Activated T-helper 2 cell treated with anti-CD3 and anti-CD28 coated beads, Interferon-gamma antibody, Interleukin-2, Interleukin-4, amounts not matched to agents 10 μg/mL and 5 μg/mL and 100 μg/mL, durations not matched to agents 14 hours and 24 hours and 36 hours (primary cell): Measurements from ENCODE around the gene PCDH9. TPM values are rescaled to one million over a fixed set of nuclear protein-coding genes. Genes with fewer than 3 reads are reported as not detected.
"Not testable (repeated sequence)": the region's sequence is repeated elsewhere in the genome, so short reads cannot be mapped to it uniquely, and the experiment has no call there.

Source experiments
- DNase-seq: peaks from one replicate; pipeline ENCODE4 v3.0.0; 2021; ENCODE audit warnings: low spot score
- H3K27ac Mint-ChIP-seq: one replicate; pipeline ENCODE4 v1.8.0; 2021; ENCODE audit warnings: mixed read lengths
- H3K27me3 Mint-ChIP-seq: one replicate; pipeline ENCODE4 v1.8.0; 2021; ENCODE audit warnings: low read depth, mixed read lengths
- H3K36me3 Mint-ChIP-seq: one replicate; pipeline ENCODE4 v1.8.0; 2021; ENCODE audit warnings: low read depth, mixed read lengths
- H3K4me1 Mint-ChIP-seq: one replicate; pipeline ENCODE4 v1.8.0; 2021; ENCODE audit warnings: low read depth, mixed read lengths
- H3K4me3 Mint-ChIP-seq: one replicate; pipeline ENCODE4 v1.8.0; 2021; ENCODE audit warnings: low read depth, mild to moderate bottlenecking, moderate library complexity, mixed read lengths
- H3K9me3 Mint-ChIP-seq: one replicate; pipeline ENCODE4 v1.8.0; 2021; ENCODE audit warnings: mixed read lengths
- intact Hi-C: fragments of 100-400 bp; cut with micrococcal nuclease; formaldehyde crosslinking; loops from one replicate; pipeline ENCODE4 v1.15.1; 2023
- total RNA-seq: library from RNA; stranded (reverse); gene quantifications from 2 replicates; pipeline ENCODE4 v1.2.3, GENCODE V29; 2022

Gene PCDH9
- total RNA-seq, 1 donor from 2014 or later, result 0.18 TPM

DNA sequence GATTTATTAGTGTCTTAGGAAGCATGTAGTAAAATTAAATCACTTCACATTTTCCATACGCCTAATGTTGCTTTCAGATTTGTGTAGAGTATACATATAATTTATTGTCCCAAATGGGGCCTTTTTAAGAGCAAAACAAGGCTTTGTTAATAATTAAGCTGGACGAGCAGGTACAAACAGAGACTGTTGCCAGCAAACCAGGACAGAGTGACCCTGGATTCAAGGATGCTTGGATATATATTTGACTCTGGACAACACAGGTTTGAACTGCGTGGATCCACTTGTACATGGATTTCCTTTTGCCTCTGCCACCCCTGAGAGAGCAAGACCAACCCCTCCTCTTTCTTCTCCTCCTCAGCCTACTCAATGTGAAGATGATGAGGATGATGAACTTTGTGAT is 454.9 kb downstream of the PCDH9 start:
- Mint-ChIP-seq H3K4me1 (no peaks in the 10 kb centered on the region), H3K27me3 (no peaks in the 10 kb centered on the region), H3K9me3 (peaks cover 4% of the 10 kb centered on the region), H3K4me3 (no peak overlapping the region), H3K27ac (no peak overlapping the region), H3K36me3 (no peaks in the 10 kb centered on the region)
- intact Hi-C loops, result no loop called here
- no peak for DNase-seq

DNA sequence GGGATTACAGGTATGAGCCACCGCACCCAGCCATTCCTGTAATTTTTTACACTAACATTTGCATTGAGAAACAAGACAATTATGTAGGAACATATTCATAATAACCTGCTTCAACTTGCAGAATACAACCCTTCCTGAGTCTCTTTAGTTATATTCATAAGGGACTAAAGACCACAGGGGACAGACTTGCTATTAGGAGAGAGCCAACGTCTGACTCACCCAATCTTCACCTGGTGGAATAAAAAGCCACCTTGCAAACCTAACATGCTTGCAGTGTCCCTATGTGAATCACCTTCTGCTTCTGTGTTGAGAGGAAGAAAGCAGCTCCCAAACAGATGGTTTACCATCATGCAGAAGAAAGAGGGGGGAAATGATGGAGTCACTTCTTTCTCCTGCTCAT is 456.1 kb downstream of the PCDH9 start:
- intact Hi-C loops, result no loop called here
- H3K4me3 Mint-ChIP-seq, result no peak overlapping the region
- H3K27me3 Mint-ChIP-seq, result no peaks in the 10 kb centered on the region
- no peaks in the 10 kb centered on the region for H3K4me1 Mint-ChIP-seq
- no peaks in the 10 kb centered on the region for H3K36me3 Mint-ChIP-seq
- peaks cover 4% of the 10 kb centered on the region for H3K9me3 Mint-ChIP-seq
- no peak for DNase-seq
- no peak overlapping the region for H3K27ac Mint-ChIP-seq

DNA sequence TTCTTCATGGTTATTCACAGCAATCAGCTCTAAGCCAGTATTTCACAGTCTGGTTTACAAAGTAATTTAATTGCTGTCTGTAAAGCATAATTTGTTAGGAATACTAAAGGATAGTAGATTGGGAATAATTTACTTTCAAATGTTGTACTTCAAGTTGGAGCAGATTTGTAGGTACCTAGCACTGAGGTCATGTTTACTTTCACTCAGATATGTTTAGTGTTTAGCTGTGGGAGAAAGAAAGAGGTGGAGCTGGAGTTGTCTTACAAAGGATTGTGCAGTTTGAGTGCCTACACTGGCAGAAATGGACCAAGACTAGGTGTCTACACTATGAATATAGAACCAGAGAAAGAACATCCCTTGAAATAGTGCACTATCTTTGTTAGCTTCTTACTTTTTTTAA is 464.6 kb downstream of the PCDH9 start:
- Mint-ChIP-seq H3K27me3 (no peaks in the 10 kb centered on the region), H3K27ac (no peak overlapping the region), H3K36me3 (no peaks in the 10 kb centered on the region), H3K4me3 (no peak overlapping the region), H3K4me1 (no peaks in the 10 kb centered on the region), H3K9me3 (peaks cover 25% of the 10 kb centered on the region)
- intact Hi-C loops, result no loop called here
- no peak for DNase-seq

GRCh38 chr13:66760678-66761077 is 469.5 kb downstream of the PCDH9 start:
- H3K9me3 Mint-ChIP-seq, result peaks cover 25% of the 10 kb centered on the region
- H3K4me1 Mint-ChIP-seq, result not testable (repeated sequence)

DNA sequence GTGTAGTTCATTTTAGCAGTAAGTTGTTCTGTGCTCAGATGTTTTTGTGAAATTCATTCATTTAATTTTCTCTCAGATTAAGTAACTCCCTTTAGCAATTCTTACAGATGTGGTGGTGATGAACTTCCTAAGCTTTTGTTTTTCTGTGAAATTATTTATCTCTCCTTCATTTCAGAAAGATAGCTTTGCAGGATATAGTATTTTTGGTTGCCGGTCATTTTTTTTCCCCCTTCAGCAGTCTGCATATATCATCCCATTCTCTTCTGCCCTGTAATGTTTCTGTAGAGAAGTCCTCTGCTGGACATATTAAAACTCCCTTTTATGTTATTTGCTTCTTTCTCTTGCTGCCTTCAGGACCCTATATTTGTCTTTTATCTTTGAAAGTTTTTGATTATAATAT is 470.2 kb downstream of the PCDH9 start:
- no peak for DNase-seq
- Mint-ChIP-seq H3K9me3 (peaks cover 21% of the 10 kb centered on the region), H3K27me3 (no peaks in the 10 kb centered on the region), H3K27ac (no peak overlapping the region), H3K4me3 (no peak overlapping the region), H3K36me3 (no peaks in the 10 kb centered on the region), H3K4me1 (no peaks in the 10 kb centered on the region)
- intact Hi-C loops, result no loop called here

More at GRCh38 chr13:66760678-66761077, 469.5 kb downstream of the PCDH9 start:
- intact Hi-C loops, DNase-seq, H3K27me3 Mint-ChIP-seq, H3K27ac Mint-ChIP-seq, H3K4me3 Mint-ChIP-seq, H3K36me3 Mint-ChIP-seq: not testable (repeated sequence)

- H3K27ac Mint-ChIP-seq, result no peak overlapping the region
- peaks cover 11% of the 10 kb centered on the region for H3K9me3 Mint-ChIP-seq
- no peaks in the 10 kb centered on the region for H3K4me1 Mint-ChIP-seq
- DNase-seq, result no peak
- no peaks in the 10 kb centered on the region for H3K36me3 Mint-ChIP-seq
- H3K4me3 Mint-ChIP-seq, result no peak overlapping the region
- intact Hi-C loops, result no loop called here
- H3K27me3 Mint-ChIP-seq, result no peaks in the 10 kb centered on the region
These were observed 478.4 kb downstream of the PCDH9 start for GRCh38 chr13:66751691-66752090.

DNA sequence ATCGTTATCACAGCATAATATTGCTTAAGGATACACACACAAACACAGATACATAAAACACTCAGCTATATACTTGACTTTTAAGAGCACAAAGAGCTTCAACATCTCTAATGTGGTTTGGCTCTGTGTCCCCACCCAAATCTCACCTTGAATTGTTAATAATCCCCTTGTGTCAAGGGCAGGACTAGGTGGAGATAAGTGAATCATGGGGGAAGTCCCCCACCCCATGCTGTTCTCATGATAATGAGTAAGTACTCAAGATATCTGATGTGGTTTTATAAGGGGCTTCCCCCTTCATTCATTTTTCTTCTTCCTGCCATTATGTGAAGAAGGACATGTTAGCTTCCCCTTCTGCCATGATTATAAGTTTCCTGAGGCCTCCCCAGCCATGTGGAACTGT is 481.4 kb downstream of the PCDH9 start:
- no peak overlapping the region for H3K4me3 Mint-ChIP-seq
- H3K4me1 Mint-ChIP-seq, result no peaks in the 10 kb centered on the region
- no peaks in the 10 kb centered on the region for H3K27me3 Mint-ChIP-seq
- H3K36me3 Mint-ChIP-seq, result no peaks in the 10 kb centered on the region
- DNase-seq, result no peak
- H3K27ac Mint-ChIP-seq, result no peak overlapping the region
- intact Hi-C loops, result no loop called here
- peaks cover 11% of the 10 kb centered on the region for H3K9me3 Mint-ChIP-seq

- no peaks in the 10 kb centered on the region for H3K4me1 Mint-ChIP-seq
- no peak overlapping the region for H3K27ac Mint-ChIP-seq
- H3K9me3 Mint-ChIP-seq, result peaks cover 8% of the 10 kb centered on the region
- H3K27me3 Mint-ChIP-seq, result no peaks in the 10 kb centered on the region
- H3K4me3 Mint-ChIP-seq, result no peak overlapping the region
- no peak for DNase-seq
- intact Hi-C loops, result no loop called here
- H3K36me3 Mint-ChIP-seq, result no peaks in the 10 kb centered on the region
These were observed 484.8 kb downstream of the PCDH9 start for GRCh38 chr13:66745307-66745706.

DNA sequence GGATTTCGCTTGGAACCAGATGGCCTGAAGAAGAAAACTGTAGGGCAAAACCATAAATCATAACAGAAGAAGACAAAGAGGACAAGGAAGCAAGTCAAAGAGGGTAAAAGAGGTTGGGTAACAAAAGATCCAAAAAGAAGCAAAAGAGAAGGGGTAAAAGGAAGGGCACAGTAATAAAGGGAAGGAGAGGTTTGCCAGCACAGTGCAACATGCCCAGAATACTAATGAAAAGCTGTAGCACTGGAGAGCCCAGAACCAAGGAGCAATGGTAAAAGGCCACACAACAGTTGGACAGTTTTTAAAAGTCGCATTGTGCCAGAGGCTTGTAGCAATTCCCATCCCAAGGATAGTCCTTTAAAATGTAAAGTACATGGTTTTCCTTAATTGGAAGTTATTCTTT is 506.6 kb downstream of the PCDH9 start:
- no peak for DNase-seq
- Mint-ChIP-seq H3K36me3 (no peaks in the 10 kb centered on the region), H3K4me3 (no peak overlapping the region), H3K27me3 (no peaks in the 10 kb centered on the region), H3K4me1 (no peaks in the 10 kb centered on the region), H3K27ac (no peak overlapping the region), H3K9me3 (no peaks in the 10 kb centered on the region)
- intact Hi-C loops, result no loop called here

- Mint-ChIP-seq H3K4me1 (no peaks in the 10 kb centered on the region), H3K9me3 (no peaks in the 10 kb centered on the region), H3K27ac (no peak overlapping the region), H3K27me3 (no peaks in the 10 kb centered on the region), H3K4me3 (no peak overlapping the region), H3K36me3 (no peaks in the 10 kb centered on the region)
- DNase-seq, result no peak
- intact Hi-C loops, result no loop called here
These were observed 513.6 kb downstream of the PCDH9 start for GRCh38 chr13:66716538-66716937.

GRCh38 chr13:66714795-66715194 is 515.3 kb downstream of the PCDH9 start:
- H3K27me3 Mint-ChIP-seq, result no peaks in the 10 kb centered on the region
- DNase-seq, result no peak
- intact Hi-C loops, result no loop called here
- no peaks in the 10 kb centered on the region for H3K4me1 Mint-ChIP-seq
- H3K27ac Mint-ChIP-seq, result no peak overlapping the region
- H3K9me3 Mint-ChIP-seq, result no peaks in the 10 kb centered on the region
- no peak overlapping the region for H3K4me3 Mint-ChIP-seq
- no peaks in the 10 kb centered on the region for H3K36me3 Mint-ChIP-seq

DNA sequence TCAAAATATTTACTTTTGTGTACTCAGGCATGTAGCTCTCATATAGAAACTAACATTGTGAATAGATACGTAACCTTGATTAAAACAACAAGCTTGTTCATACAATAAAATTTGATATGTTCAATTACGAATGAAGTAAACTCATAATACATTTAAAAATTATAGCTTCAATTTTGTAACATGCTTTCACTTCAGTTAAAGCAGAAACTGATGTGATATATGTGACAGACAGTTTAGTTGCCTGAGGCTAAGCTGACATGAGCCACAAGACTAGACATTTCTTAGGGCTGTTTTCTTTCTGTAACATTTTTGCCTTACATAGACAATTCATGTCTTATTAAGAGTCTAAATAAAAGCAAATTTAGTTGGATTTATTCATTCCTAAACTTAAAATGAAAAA is 526.0 kb downstream of the PCDH9 start:
- no peaks in the 10 kb centered on the region for H3K36me3 Mint-ChIP-seq
- intact Hi-C loops, result no loop called here

GRCh38 chr13:66703597-66703996 is 526.5 kb downstream of the PCDH9 start:
- Mint-ChIP-seq H3K9me3 (no peaks in the 10 kb centered on the region), H3K4me1 (no peaks in the 10 kb centered on the region), H3K36me3 (no peaks in the 10 kb centered on the region), H3K4me3 (no peak overlapping the region), H3K27ac (no peak overlapping the region), H3K27me3 (no peaks in the 10 kb centered on the region)
- intact Hi-C loops, result no loop called here
- no peak for DNase-seq

More for the DNA sequence above, 526.0 kb downstream of the PCDH9 start:
- H3K9me3 Mint-ChIP-seq, result no peaks in the 10 kb centered on the region
- DNase-seq, result no peak
- no peaks in the 10 kb centered on the region for H3K27me3 Mint-ChIP-seq
- H3K27ac Mint-ChIP-seq, result no peak overlapping the region
- H3K4me3 Mint-ChIP-seq, result no peak overlapping the region
- no peaks in the 10 kb centered on the region for H3K4me1 Mint-ChIP-seq

DNA sequence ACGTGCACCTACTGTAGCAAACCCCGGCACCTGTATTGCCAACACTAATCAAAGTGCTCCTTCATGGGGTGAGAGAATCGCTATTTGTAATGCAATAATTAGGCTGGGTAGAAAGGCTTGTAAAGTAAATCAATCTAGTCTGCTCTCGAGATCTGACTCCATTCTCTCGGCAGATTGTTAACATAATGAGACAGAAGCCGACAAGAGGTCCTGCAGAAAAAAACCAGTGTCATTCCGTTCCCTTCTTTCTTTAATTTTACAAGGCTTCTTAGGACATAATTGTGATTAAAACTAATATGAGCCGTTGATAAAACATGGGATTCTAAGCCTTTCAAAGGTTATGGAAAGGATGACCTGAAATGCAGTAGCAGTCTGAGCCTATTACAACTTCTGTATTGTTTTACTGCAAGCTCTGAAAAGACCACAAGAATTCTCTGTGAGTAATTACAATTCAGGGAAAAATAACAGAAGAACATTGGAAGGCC is 530.0 kb downstream of the PCDH9 start:
- no peaks in the 10 kb centered on the region for H3K36me3 Mint-ChIP-seq
- no peak overlapping the region for H3K4me3 Mint-ChIP-seq
- intact Hi-C loops, result no loop called here
- no peaks in the 10 kb centered on the region for H3K27me3 Mint-ChIP-seq
- no peak overlapping the region for H3K27ac Mint-ChIP-seq
- no peaks in the 10 kb centered on the region for H3K9me3 Mint-ChIP-seq
- DNase-seq, result no peak
- H3K4me1 Mint-ChIP-seq, result no peaks in the 10 kb centered on the region
